Ramos (cell line): ENCODE measurements around the gene NLRP1.

Source experiments
- in situ Hi-C: fragments of 300-500 bp; cut with MboI; formaldehyde crosslinking; loops from one replicate; pipeline ENCODE4 v1.14.3; 2022; ENCODE audit warnings: low sequenced_read_pairs; ENCODE audit not compliant: unreplicated experiment

The NLRP1 gene

GRCh38 chr17:5558815-5559785 is 25.2 kb downstream of the NLRP1 start:
- in situ Hi-C loops: no loop called here

GRCh38 chr17:5557990-5558389 is 26.3 kb downstream of the NLRP1 start:
- in situ Hi-C loops: no loop called here

- in situ Hi-C loops: no loop called here
These were observed 26.8 kb downstream of the NLRP1 start for GRCh38 chr17:5557485-5557884.

GRCh38 chr17:5555254-5555653 is 29.1 kb downstream of the NLRP1 start:
- in situ Hi-C loops: no loop called here

- in situ Hi-C loops: no loop called here
These were observed 30.8 kb downstream of the NLRP1 start for GRCh38 chr17:5553479-5553878.

GRCh38 chr17:5552841-5553240 is 31.5 kb downstream of the NLRP1 start:
- in situ Hi-C loops: no loop called here

GRCh38 chr17:5545051-5545987 is 39.0 kb downstream of the NLRP1 start:
- in situ Hi-C loops: no loop called here

GRCh38 chr17:5544115-5544514 is 40.2 kb downstream of the NLRP1 start:
- in situ Hi-C loops: no loop called here

GRCh38 chr17:5541610-5542202 is 42.6 kb downstream of the NLRP1 start:
- in situ Hi-C loops: no loop called here

- in situ Hi-C loops: no loop called here
These were observed 44.0 kb downstream of the NLRP1 start for GRCh38 chr17:5540321-5540720.

GRCh38 chr17:5539286-5539685 is 45.0 kb downstream of the NLRP1 start:
- in situ Hi-C loops: no loop called here

- in situ Hi-C loops: no loop called here
These were observed 47.3 kb downstream of the NLRP1 start for GRCh38 chr17:5536866-5537650.

GRCh38 chr17:5535436-5535835 is 48.9 kb downstream of the NLRP1 start:
- in situ Hi-C loops: no loop called here

GRCh38 chr17:5533486-5534315 is 50.6 kb downstream of the NLRP1 start:
- in situ Hi-C loops: no loop called here

GRCh38 chr17:5532581-5532980 is 51.7 kb downstream of the NLRP1 start:
- in situ Hi-C loops: no loop called here

- in situ Hi-C loops: no loop called here
These were observed 53.3 kb downstream of the NLRP1 start for GRCh38 chr17:5531085-5531418.

GRCh38 chr17:5530265-5531084 is 53.8 kb downstream of the NLRP1 start:
- in situ Hi-C loops: no loop called here

GRCh38 chr17:5527601-5528250 is 56.6 kb downstream of the NLRP1 start:
- in situ Hi-C loops: no loop called here
